Globus pallidus (tissue), 1 donor: ENCODE data around the gene KCNS1.

ENCODE experiments used
- DNase-seq: peaks from one replicate; pipeline ENCODE4 v3.0.0-alpha.2; 2015; ENCODE audit warnings: low spot score

The KCNS1 gene

GRCh38 chr20:45049438-45049837, 51.5 kb downstream of the KCNS1 start:
- DNase-seq: peak; percentile 79

DNA sequence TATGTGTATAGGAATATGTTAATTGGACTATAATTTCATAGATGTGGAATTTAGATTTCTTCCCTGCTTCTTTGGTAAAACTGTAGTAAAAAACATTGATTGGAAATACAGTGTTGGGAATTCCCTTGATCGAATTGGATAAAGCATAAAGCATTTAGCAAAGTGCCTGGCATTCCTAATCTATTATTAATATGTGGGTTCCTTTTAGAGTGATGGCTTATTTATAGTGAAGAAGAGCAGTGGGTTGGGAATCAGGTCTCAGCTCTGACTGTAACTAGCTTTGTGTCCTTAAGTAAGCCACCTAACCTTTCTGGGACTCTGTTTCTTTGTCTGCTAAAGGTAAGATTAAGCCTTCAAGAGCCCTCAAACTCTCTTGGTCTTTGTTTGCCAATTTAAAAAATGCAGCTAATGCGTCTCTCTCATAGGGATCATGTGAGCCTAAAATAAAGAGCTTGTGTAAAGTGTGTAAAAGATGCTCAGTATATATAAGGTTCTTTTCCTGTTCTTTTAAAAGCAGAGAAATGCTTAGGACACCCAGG, 53.3 kb downstream of the KCNS1 start:
- no peak for DNase-seq

GRCh38 chr20:45044601-45045000, 56.3 kb downstream of the KCNS1 start:
- DNase-seq: no peak

DNA sequence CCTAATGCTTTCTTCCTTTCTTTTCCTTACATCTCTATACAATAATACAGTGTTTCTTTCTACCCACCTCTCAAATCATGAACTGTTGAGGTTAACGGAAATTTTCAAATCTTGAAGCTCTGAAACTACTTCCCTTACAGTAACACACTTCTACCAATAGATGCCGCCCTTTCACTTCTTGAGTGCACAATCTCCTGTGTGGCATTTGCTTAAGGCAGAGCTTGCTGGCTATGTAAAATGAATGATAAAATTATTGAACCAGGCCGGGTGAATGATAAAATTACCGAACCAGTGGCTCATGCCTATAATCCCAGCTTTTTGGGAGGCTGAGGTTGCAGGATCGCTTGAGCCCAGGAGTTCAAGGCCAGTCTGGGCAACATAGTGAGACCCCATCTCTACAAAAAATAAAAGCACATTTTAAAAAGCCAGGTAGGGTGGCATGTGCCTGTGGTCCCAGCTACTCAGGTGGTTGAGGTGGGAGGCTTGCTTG, 56.8 kb downstream of the KCNS1 start:
- peak; percentile 84 for DNase-seq

GRCh38 chr20:45042978-45043377, 57.9 kb downstream of the KCNS1 start:
- DNase-seq: no peak
